GM19468 (cell line): ENCODE data around the gene SLC25A34.
"Not testable (repeated sequence)": the region's sequence is repeated elsewhere in the genome, so short reads cannot be mapped to it uniquely, and the experiment has no call there.

ENCODE experiments used
- ATAC-seq: cut with Tn5 transposase; IDR thresholded peaks from one replicate; pipeline ENCODE4 v1.9.1; 2021; ENCODE audit warnings: mild to moderate bottlenecking, moderate library complexity, moderate number of reproducible peaks; ENCODE audit not compliant: unreplicated experiment; ENCODE audit errors: extremely low read depth

Gene SLC25A34

GRCh38 chr1:15736038-15736891 lies at the start of gene SLC25A34:
Gene SLC25A34, plus strand, starts transcription at chr1:15736258. Its CDS starts 228 bp downstream, at chr1:15736486.
- no peak for ATAC-seq

- ATAC-seq, result no peak
These were observed 48.6 kb upstream of the SLC25A34 start for GRCh38 chr1:15687446-15687845.

GRCh38 chr1:15690317-15690716 lies 45.7 kb upstream of the SLC25A34 start:
- ATAC-seq, result no peak

GRCh38 chr1:15691434-15692032 lies 44.5 kb upstream of the SLC25A34 start:
- ATAC-seq, result no peak

- ATAC-seq, result no peak
These were observed 43.9 kb upstream of the SLC25A34 start for GRCh38 chr1:15692121-15692682.

GRCh38 chr1:15693371-15693770 lies 42.7 kb upstream of the SLC25A34 start:
- no peak for ATAC-seq

- peak; percentile 98 for ATAC-seq
These were observed 39.0 kb upstream of the SLC25A34 start for GRCh38 chr1:15696956-15697521.

- ATAC-seq, result no peak
These were observed 37.9 kb upstream of the SLC25A34 start for GRCh38 chr1:15698201-15698600.

GRCh38 chr1:15699321-15699720 lies 36.7 kb upstream of the SLC25A34 start:
- ATAC-seq, result not testable (repeated sequence)

GRCh38 chr1:15700508-15700907 lies 35.5 kb upstream of the SLC25A34 start:
- no peak for ATAC-seq

- no peak for ATAC-seq
These were observed 34.3 kb upstream of the SLC25A34 start for GRCh38 chr1:15701784-15702183.

- no peak for ATAC-seq
These were observed 33.1 kb upstream of the SLC25A34 start for GRCh38 chr1:15702722-15703550.

- no peak for ATAC-seq
These were observed 32.5 kb upstream of the SLC25A34 start for GRCh38 chr1:15703562-15703961.

GRCh38 chr1:15704526-15705183 lies 31.4 kb upstream of the SLC25A34 start:
- no peak for ATAC-seq

GRCh38 chr1:15705184-15705566 lies 30.9 kb upstream of the SLC25A34 start:
- no peak for ATAC-seq

- no peak for ATAC-seq
These were observed 29.3 kb upstream of the SLC25A34 start for GRCh38 chr1:15706751-15707150.

- ATAC-seq, result no peak
These were observed 28.7 kb upstream of the SLC25A34 start for GRCh38 chr1:15707239-15707925.

- ATAC-seq, result no peak
These were observed 27.4 kb upstream of the SLC25A34 start for GRCh38 chr1:15708486-15709137.

GRCh38 chr1:15709226-15709625 lies 26.8 kb upstream of the SLC25A34 start:
- no peak for ATAC-seq
